ENCODE measurements around the gene CCNG1. TPM values are rescaled to one million over a fixed set of nuclear protein-coding genes. Genes with fewer than 3 reads are reported as not detected.

Gene CCNG1
- total RNA-seq, 4 donors from 2014 or later, result 83.5 to 210 (median 141) TPM

DNA sequence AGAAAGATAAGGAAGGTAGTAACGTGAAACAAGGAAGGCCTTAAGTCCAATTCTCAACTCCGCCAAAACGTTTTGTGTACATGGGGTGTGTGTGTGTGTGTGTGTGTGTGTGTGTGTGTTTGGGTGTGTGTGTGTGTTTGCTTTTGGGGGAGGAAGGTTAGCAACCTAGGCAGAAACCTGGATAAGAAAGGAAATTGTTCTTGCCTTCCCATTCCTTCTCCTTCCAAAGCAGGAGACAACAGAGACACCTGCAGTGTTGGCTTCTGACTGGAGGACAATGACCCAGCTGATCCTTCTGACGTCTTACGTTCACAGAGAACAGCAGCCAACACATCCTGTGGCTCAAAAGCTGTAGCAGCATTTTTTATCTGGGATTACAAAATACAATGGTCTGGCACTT lies 4.1 kb upstream of the CCNG1 start:
- H3K27me3 ChIP-seq, result no peaks in the 10 kb centered on the region
- H3K4me1 ChIP-seq, result peaks cover 0 to under 1% of the 10 kb centered on the region in 2 donors
- no peak overlapping the region for H3K27ac ChIP-seq
- H3K36me3 ChIP-seq, result no peaks in the 10 kb centered on the region
- no peak for DNase-seq
- intact Hi-C loops (cut with DNase I; ENCODE audit: low total_unique reads), result no loop called here
- no peak overlapping the region for H3K4me3 ChIP-seq
- TF ChIP-seq CTCF (IDR thresholded peaks at IDR 0.05), result no peak
- no peak for TF ChIP-seq POLR2A (IDR thresholded peaks at IDR 0.05)
- no peaks in the 10 kb centered on the region for H3K9me3 ChIP-seq

DNA sequence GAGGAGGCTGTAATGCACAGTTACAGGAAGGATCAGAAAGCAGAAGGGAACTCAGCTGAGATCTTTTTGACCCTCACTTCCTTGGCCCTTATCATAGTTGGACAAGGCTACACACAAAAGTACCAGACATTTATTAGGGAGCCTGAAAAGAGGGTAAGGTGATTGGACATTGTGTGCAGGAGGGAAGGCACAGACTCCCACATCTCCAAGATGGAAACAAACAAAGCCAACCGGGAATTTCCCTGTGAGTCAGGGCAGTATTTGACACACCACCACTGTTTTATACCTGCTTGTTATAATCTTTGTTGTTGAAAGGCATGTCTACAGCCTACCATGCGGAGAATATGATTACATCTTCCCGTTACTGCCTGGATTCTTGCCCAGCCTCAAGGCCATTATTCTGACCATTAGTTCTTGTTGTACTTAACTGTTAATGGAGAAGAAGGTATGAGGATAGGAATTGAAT lies 3.0 kb upstream of the CCNG1 start:
- H3K4me3 ChIP-seq, result no peak overlapping the region
- no peaks in the 10 kb centered on the region for H3K9me3 ChIP-seq
- H3K27ac ChIP-seq, result no peak overlapping the region
- no peak for DNase-seq
- H3K36me3 ChIP-seq, result no peaks in the 10 kb centered on the region
- H3K4me1 ChIP-seq, result peaks cover 0 to 4% of the 10 kb centered on the region in 2 donors
- no peak for TF ChIP-seq CTCF (IDR thresholded peaks at IDR 0.05)
- no peak for TF ChIP-seq POLR2A (IDR thresholded peaks at IDR 0.05)
- no peaks in the 10 kb centered on the region for H3K27me3 ChIP-seq
- intact Hi-C loops (cut with DNase I; ENCODE audit: low total_unique reads), result no loop called here

GRCh38 chr5:163436515-163436914 lies 880 bp upstream of the CCNG1 start:
- no peaks in the 10 kb centered on the region for H3K27me3 ChIP-seq
- no peaks in the 10 kb centered on the region for H3K36me3 ChIP-seq
- intact Hi-C loops (cut with DNase I; ENCODE audit: low total_unique reads), result no loop called here
- H3K9me3 ChIP-seq, result no peaks in the 10 kb centered on the region
- DNase-seq, result no peak
- peaks cover 0 to 4% of the 10 kb centered on the region in 2 donors for H3K4me1 ChIP-seq
- H3K4me3 ChIP-seq, result no peak overlapping the region
- peak overlapping the region; percentile 83 to 90 for H3K27ac ChIP-seq
- TF ChIP-seq POLR2A (IDR thresholded peaks at IDR 0.05) (no peak), CTCF (IDR thresholded peaks at IDR 0.05) (no peak)

- intact Hi-C loops (cut with DNase I; ENCODE audit: low total_unique reads), result no loop called here
- no peak for DNase-seq
- peak overlapping the region; percentile 83 to 90 for H3K27ac ChIP-seq
Observed at GRCh38 chr5:163437011-163437308, 435 bp upstream of the CCNG1 start.

GRCh38 chr5:163439092-163439425 lies 1.7 kb downstream of the CCNG1 start:
- no peaks in the 10 kb centered on the region for H3K9me3 ChIP-seq
- TF ChIP-seq CTCF (IDR thresholded peaks at IDR 0.05) (no peak), POLR2A (IDR thresholded peaks at IDR 0.05) (no peak)
- DNase-seq, result no peak
- no peaks in the 10 kb centered on the region for H3K36me3 ChIP-seq
- intact Hi-C loops (cut with DNase I; ENCODE audit: low total_unique reads), result no loop called here
- no peak overlapping the region for H3K27ac ChIP-seq
- H3K4me1 ChIP-seq, result peaks cover 0 to 4% of the 10 kb centered on the region in 2 donors
- no peaks in the 10 kb centered on the region for H3K27me3 ChIP-seq
- no peak overlapping the region for H3K4me3 ChIP-seq

More at GRCh38 chr5:163437011-163437308, 435 bp upstream of the CCNG1 start:
- Histone ChIP-seq H3K36me3 (no peaks in the 10 kb centered on the region), H3K9me3 (no peaks in the 10 kb centered on the region), H3K4me1 (peaks cover 0 to 4% of the 10 kb centered on the region in 2 donors), H3K4me3 (peak overlapping the region; percentile 87 to 90), H3K27me3 (no peaks in the 10 kb centered on the region)
- TF ChIP-seq CTCF (IDR thresholded peaks at IDR 0.05) (no peak), POLR2A (IDR thresholded peaks at IDR 0.05) (no peak)
